HL-60/S4 treated with phorbol 12-myristate 13-acetate at 8.2 ng/mL for 4 days and 3 days (cell line): ENCODE measurements around the gene DENND2A.
"Not testable (repeated sequence)": the region's sequence is repeated elsewhere in the genome, so short reads cannot be mapped to it uniquely, and the experiment has no call there.

ENCODE experiments used
- in situ Hi-C: fragments of 300-500 bp; cut with MboI; formaldehyde crosslinking; loops from 2 replicates; pipeline ENCODE4 v1.15.0; 2022; ENCODE audit warnings: low sequenced_read_pairs

DENND2A gene

GRCh38 chr7:140619915-140620510 lies 20.6 kb downstream of the DENND2A start:
- in situ Hi-C loops = not testable (repeated sequence)

- in situ Hi-C loops = no loop called here
These were observed 21.4 kb downstream of the DENND2A start for GRCh38 chr7:140619176-140619575.

- in situ Hi-C loops = no loop called here
These were observed 22.3 kb downstream of the DENND2A start for GRCh38 chr7:140618306-140618705.

- in situ Hi-C loops = no loop called here
These were observed 23.5 kb downstream of the DENND2A start for GRCh38 chr7:140617081-140617480.

GRCh38 chr7:140616328-140616727 lies 24.3 kb downstream of the DENND2A start:
- in situ Hi-C loops = no loop called here

GRCh38 chr7:140611641-140612040 lies 29.0 kb downstream of the DENND2A start:
- in situ Hi-C loops = no loop called here

GRCh38 chr7:140610204-140611165 lies 30.1 kb downstream of the DENND2A start:
- in situ Hi-C loops = no loop called here

- in situ Hi-C loops = no loop called here
These were observed 31.0 kb downstream of the DENND2A start for GRCh38 chr7:140609646-140610045.

GRCh38 chr7:140607441-140607989 lies 33.1 kb downstream of the DENND2A start:
- in situ Hi-C loops = no loop called here

- in situ Hi-C loops = no loop called here
These were observed 35.3 kb downstream of the DENND2A start for GRCh38 chr7:140605337-140605736.

- in situ Hi-C loops = no loop called here
These were observed 35.9 kb downstream of the DENND2A start for GRCh38 chr7:140604760-140605159.

- in situ Hi-C loops = no loop called here
These were observed 36.5 kb downstream of the DENND2A start for GRCh38 chr7:140604076-140604475.

- in situ Hi-C loops = no loop called here
These were observed 38.9 kb downstream of the DENND2A start for GRCh38 chr7:140601566-140602174.

GRCh38 chr7:140600341-140600740 lies 40.3 kb downstream of the DENND2A start:
- in situ Hi-C loops = no loop called here

- in situ Hi-C loops = no loop called here
These were observed 43.1 kb downstream of the DENND2A start for GRCh38 chr7:140597428-140597949.

- in situ Hi-C loops = no loop called here
These were observed 43.8 kb downstream of the DENND2A start for GRCh38 chr7:140596519-140597427.

- in situ Hi-C loops = no loop called here
These were observed 45.0 kb downstream of the DENND2A start for GRCh38 chr7:140595468-140596092.

GRCh38 chr7:140594131-140594691 lies 46.4 kb downstream of the DENND2A start:
- in situ Hi-C loops = no loop called here

GRCh38 chr7:140593672-140593982 lies 47.0 kb downstream of the DENND2A start:
- in situ Hi-C loops = no loop called here
